GM21381 (cell line): ENCODE results near the gene ETS2.
A peak's percentile ranks its signal among the peaks of the same experiment; 100 is the strongest.

ENCODE experiments used
- ATAC-seq: cut with Tn5 transposase; IDR thresholded peaks from one replicate; pipeline ENCODE4 v1.9.1; 2021; ENCODE audit warnings: mild to moderate bottlenecking, moderate library complexity; ENCODE audit not compliant: unreplicated experiment

Gene ETS2

GRCh38 chr21:38857152-38857825 is 51.6 kb downstream of the ETS2 start:
- ATAC-seq: no peak

- ATAC-seq: no peak
These were observed 52.5 kb downstream of the ETS2 start for GRCh38 chr21:38858026-38858811.

DNA sequence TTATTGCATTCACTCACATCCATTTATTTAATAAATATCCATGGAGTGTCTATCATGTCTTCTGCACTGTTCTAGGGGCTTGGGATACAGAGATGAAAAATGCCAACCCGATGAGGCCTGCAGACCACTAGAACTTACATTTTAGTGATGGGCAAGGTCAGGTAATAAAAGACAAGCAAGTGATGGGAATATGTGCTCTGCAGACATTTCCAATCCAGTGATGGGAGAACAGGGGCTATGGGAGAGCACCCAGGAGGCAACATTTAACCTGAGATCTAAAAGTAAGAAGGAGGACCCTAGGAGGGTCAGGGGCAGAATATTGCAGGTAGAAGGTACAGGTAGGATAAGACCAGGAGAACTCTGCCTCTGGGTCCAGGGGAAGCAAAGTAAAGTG is 53.1 kb downstream of the ETS2 start:
- no peak for ATAC-seq

DNA sequence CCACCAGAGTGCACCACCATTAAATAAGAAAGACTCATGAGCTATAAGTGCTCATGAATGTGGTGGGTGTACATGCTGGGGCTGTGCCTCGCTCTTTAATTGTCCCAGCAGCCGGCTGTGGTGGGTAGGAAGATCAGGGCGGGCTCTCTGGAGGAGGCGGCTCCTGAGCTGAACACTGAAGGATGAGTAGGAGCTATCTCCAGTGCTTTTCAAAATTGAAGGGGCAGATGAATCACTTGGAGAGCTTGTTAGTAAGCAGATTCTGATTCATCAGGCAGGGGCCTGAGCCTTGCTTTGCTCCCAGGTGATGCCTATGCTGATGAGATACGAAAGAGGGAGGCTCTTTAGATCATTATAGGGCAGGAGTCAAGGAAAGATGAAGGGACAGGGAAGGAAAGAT is 54.1 kb downstream of the ETS2 start:
- no peak for ATAC-seq

GRCh38 chr21:38861056-38861455 is 55.3 kb downstream of the ETS2 start:
- no peak for ATAC-seq

DNA sequence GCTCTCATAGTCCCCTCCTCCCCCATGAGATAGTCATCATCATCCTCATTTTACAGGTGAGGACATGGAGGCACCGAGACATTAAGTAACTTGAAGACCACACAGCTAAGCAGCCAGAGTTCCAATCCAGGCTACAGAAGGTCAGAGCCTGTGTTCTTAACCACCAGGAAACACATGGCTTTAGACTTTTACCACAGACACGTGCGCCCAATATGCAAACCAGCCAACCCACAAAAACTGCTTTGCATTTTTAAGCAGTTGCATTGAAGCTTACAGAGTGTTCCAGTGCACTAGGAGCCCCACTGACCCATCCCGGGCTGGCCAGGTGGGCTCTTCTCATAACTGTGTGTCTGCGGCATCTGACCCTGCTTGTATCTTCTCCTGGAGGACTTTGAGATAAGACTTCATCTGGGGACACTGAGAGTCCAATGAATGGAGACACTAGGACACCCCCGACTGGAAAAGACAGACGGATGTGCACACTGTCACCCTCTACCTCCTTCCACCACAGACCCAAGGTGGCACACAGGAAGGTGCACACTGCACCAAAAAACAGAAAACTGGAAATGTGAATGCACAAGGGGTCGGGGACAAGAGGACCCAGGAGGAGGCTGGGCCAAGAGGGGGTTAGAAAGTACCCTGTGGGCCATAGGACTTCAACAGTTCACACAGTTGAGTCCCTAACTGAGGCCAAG is 56.4 kb downstream of the ETS2 start:
- peak; percentile 78 for ATAC-seq

- ATAC-seq: no peak
These were observed 57.6 kb downstream of the ETS2 start for GRCh38 chr21:38863291-38863690.

DNA sequence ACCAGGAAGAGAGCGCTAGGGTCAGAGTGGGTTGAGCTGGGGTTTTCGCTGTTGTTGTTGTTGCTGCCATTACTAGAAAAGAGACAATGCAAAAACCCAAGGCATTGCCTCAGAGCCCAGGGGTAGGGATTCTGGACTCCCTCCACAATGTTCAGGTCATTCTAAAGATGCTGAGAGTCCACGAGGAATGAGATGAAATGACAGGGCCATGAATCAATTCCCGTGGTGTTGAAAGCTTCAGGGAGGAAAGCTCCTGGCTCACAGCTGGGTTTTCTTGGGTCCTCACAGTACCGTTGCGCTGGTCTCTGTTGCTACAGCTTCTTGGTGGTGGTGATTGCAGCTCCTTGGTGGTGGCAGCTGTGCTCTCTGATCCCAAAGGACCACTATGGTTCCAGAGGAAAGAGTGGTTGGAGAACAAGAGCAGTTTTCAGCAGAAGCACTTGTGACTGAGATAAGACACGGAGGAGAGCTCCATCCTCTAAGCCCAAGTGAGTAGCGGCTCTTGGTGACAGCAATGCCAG is 58.2 kb downstream of the ETS2 start:
- ATAC-seq: no peak

DNA sequence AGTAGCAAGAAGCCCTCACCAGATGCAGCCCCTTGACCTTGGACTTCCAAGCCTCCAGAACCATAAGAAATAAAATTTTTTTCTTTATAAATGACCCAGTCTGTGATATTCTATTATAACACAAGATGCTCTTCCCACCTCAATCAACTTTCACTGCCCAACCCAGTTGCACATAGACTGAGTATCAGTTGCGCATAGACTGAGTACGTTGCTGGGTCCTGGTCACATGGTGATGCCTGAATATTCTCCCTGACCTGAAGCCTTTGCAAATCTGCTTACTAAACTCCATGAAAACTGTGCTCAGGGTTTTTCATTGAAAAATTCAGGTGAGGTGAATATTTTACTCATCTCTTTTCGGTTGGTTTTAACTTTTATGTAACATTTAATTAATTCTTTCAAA is 59.2 kb downstream of the ETS2 start:
- ATAC-seq: no peak

- no peak for ATAC-seq
These were observed 63.5 kb downstream of the ETS2 start for GRCh38 chr21:38869196-38869595.

- no peak for ATAC-seq
These were observed 64.2 kb downstream of the ETS2 start for GRCh38 chr21:38869946-38870345.
